Measurements from ENCODE around the gene PDE4B. TPM values are rescaled to one million over a fixed set of nuclear protein-coding genes. Genes with fewer than 3 reads are reported as not detected.

PDE4B gene
- total and polyA plus RNA-seq, 9 of the 15 experiments (the other 6 are each of a cell fraction or from before 2014, with no cell fraction given), result 0.09 TPM; not detected in 8

DNA sequence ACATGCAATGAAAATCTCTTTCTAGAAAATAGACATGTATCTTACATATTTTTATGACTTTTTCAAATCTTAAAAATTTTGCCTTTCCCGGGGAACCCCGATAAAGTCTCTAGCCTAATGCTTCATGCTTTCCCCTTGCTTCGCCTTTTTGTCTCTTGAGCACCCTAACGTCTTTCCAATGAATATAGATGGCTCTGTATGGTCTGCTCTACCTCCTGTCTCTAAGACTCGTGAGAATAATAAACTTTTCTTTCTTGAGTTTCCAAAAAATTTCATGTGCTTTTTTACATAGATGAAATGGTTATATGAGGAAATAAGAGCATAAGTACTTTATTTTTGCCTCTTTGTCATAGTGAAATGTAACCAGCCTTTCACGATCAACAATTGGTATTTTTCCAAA lies 202.6 kb downstream of the PDE4B start:
- CTCF ChIA-PET (ENCODE audit: low intra/inter-chr PET ratio), result no interaction called here
- WGBS (ENCODE audit: insufficient coverage, low coverage, missing lambda C conversion rate), result under 1% methylated on average over 6 of the region's 6 CpGs
- H3K9ac ChIP-seq (ENCODE audit: insufficient read depth in 1 of 2, low read depth in 2 of 2, low read length in 2 of 2), result no peak overlapping the region
- no TSS peak for BruUV-seq (replicated peaks)
- no peaks in the 10 kb centered on the region; a peak in 1 of 5 replicates for H3K27me3 ChIP-seq (ENCODE audit: control insufficient read depth in 2 of 2, insufficient read depth in 2 of 2, low read length in 2 of 2)
- no peak overlapping the region for H3K4me3 ChIP-seq
- FAIRE-seq (no peak), ATAC-seq (no peak), DNase-seq (ENCODE audit: extremely low read depth in 1 of 4, low spot score in 3 of 4) (no peak)
- H3K79me2 ChIP-seq (ENCODE audit: control insufficient read depth, insufficient read depth, low read length), result no peaks in the 10 kb centered on the region
- H3K9me3 ChIP-seq (replicated peaks; ENCODE audit: control insufficient read depth, insufficient read depth, low read depth, low read length), result no peaks in the 10 kb centered on the region
- H3K4me2 ChIP-seq (ENCODE audit: insufficient read depth, low read length), result no peak overlapping the region
- POLR2A ChIA-PET, result no interaction called here
- H3K36me3 ChIP-seq (ENCODE audit: control insufficient read depth, insufficient read depth, low read length), result no peaks in the 10 kb centered on the region
- no peak overlapping the region for H3K27ac ChIP-seq (ENCODE audit: extremely low read depth, low read depth, low read length)
- no peaks in the 10 kb centered on the region for H4K20me1 ChIP-seq (replicated peaks; ENCODE audit: control insufficient read depth, insufficient read depth, low read length)
- H3K4me1 ChIP-seq (replicated peaks in 1 of 2; ENCODE audit: control insufficient read depth in 2 of 2, insufficient read depth in 2 of 2, low read length in 2 of 2), result no peaks in the 10 kb centered on the region
- H2AFZ ChIP-seq (ENCODE audit: low read depth, low read length), result no peak overlapping the region
- in situ Hi-C loops (cut with MboI) (no loop called here), intact Hi-C loops (cut with micrococcal nuclease) (no loop called here)
- no peaks in the 10 kb centered on the region for H3K9me1 ChIP-seq (ENCODE audit: control insufficient read depth, insufficient read depth, low read length)
- TF ChIP-seq ZNF584 (CRISPR knock-in tag; IDR thresholded peaks at IDR 0.05; ENCODE audit: low read depth), result no peak
- TF ChIP-seq HMG20B (CRISPR knock-in tag; IDR thresholded peaks at IDR 0.05), result no peak
- no peak for TF ChIP-seq ETV1 (tag; conservative IDR thresholded peaks at IDR 0.05; ENCODE audit: low read depth)
- no peak for TF ChIP-seq NUFIP1 (IDR thresholded peaks at IDR 0.05; ENCODE audit: partially characterized antibody)
- no peak for TF ChIP-seq HDGF (IDR thresholded peaks at IDR 0.05)
- TF ChIP-seq, protein P1, sequence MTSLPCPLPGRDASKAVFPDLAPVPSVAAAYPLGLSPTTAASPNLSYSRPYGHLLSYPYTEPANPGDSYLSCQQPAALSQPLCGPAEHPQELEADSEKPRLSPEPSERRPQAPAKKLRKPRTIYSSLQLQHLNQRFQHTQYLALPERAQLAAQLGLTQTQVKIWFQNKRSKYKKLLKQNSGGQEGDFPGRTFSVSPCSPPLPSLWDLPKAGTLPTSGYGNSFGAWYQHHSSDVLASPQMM (CRISPR knock-in tag; IDR thresholded peaks at IDR 0.05), result no peak
- no peak for TF ChIP-seq ZNF316 (IDR thresholded peaks at IDR 0.05)
- TF ChIP-seq, protein P2, sequence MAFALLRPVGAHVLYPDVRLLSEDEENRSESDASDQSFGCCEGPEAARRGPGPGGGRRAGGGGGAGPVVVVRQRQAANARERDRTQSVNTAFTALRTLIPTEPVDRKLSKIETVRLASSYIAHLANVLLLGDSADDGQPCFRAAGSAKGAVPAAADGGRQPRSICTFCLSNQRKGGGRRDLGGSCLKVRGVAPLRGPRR (CRISPR knock-in tag; IDR thresholded peaks at IDR 0.05), result no peak
- TF ChIP-seq, protein P3, sequence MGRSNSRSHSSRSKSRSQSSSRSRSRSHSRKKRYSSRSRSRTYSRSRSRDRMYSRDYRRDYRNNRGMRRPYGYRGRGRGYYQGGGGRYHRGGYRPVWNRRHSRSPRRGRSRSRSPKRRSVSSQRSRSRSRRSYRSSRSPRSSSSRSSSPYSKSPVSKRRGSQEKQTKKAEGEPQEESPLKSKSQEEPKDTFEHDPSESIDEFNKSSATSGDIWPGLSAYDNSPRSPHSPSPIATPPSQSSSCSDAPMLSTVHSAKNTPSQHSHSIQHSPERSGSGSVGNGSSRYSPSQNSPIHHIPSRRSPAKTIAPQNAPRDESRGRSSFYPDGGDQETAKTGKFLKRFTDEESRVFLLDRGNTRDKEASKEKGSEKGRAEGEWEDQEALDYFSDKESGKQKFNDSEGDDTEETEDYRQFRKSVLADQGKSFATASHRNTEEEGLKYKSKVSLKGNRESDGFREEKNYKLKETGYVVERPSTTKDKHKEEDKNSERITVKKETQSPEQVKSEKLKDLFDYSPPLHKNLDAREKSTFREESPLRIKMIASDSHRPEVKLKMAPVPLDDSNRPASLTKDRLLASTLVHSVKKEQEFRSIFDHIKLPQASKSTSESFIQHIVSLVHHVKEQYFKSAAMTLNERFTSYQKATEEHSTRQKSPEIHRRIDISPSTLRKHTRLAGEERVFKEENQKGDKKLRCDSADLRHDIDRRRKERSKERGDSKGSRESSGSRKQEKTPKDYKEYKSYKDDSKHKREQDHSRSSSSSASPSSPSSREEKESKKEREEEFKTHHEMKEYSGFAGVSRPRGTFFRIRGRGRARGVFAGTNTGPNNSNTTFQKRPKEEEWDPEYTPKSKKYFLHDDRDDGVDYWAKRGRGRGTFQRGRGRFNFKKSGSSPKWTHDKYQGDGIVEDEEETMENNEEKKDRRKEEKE (IDR thresholded peaks at IDR 0.05; ENCODE audit: borderline replicate concordance in 1 of 2, control insufficient read depth in 1 of 2, low read depth in 2 of 2, low read length in 1 of 2), result no peak
- TF ChIP-seq ZNF644 (tag; IDR thresholded peaks at IDR 0.05; ENCODE audit: low read depth), result no peak
- no peak for TF ChIP-seq SMARCA5 (IDR thresholded peaks at IDR 0.05)
- TF ChIP-seq, protein P4, sequence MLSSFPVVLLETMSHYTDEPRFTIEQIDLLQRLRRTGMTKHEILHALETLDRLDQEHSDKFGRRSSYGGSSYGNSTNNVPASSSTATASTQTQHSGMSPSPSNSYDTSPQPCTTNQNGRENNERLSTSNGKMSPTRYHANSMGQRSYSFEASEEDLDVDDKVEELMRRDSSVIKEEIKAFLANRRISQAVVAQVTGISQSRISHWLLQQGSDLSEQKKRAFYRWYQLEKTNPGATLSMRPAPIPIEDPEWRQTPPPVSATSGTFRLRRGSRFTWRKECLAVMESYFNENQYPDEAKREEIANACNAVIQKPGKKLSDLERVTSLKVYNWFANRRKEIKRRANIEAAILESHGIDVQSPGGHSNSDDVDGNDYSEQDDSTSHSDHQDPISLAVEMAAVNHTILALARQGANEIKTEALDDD (IDR thresholded peaks at IDR 0.05), result no peak
- TF ChIP-seq NFATC3 (IDR thresholded peaks at IDR 0.05), result no peak
